ENCODE measurements around the gene OVOL2.

Gene OVOL2

DNA sequence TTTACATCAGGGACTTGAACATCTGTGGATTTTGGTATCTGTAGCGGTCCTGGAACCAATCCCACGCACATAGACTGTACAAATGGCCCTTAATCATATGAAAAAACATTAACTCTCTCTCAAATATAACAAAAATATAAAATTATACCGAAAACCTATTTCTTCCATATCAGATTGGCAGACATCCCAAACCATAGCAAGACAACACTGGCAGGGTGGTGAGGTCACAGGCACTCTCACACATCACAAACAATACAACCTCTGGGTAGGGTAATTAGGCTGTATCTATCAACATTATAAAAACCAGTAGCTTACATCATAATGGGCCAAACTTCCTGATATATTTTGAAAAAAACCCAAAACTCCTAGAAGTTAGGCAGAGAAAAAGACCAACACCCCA lies 40.9 kb downstream of the OVOL2 start:
- Mint-ChIP-seq H3K9me3 (peaks cover 1% of the 10 kb centered on the region), H3K27ac (no peak overlapping the region), H3K4me1 (peaks cover 10% of the 10 kb centered on the region), H3K36me3 (ENCODE audit: low read depth) (no peaks in the 10 kb centered on the region), H3K4me3 (no peak overlapping the region), H3K27me3 (ENCODE audit: low read depth) (peaks cover 11% of the 10 kb centered on the region)
- TF ChIP-seq, protein P1, sequence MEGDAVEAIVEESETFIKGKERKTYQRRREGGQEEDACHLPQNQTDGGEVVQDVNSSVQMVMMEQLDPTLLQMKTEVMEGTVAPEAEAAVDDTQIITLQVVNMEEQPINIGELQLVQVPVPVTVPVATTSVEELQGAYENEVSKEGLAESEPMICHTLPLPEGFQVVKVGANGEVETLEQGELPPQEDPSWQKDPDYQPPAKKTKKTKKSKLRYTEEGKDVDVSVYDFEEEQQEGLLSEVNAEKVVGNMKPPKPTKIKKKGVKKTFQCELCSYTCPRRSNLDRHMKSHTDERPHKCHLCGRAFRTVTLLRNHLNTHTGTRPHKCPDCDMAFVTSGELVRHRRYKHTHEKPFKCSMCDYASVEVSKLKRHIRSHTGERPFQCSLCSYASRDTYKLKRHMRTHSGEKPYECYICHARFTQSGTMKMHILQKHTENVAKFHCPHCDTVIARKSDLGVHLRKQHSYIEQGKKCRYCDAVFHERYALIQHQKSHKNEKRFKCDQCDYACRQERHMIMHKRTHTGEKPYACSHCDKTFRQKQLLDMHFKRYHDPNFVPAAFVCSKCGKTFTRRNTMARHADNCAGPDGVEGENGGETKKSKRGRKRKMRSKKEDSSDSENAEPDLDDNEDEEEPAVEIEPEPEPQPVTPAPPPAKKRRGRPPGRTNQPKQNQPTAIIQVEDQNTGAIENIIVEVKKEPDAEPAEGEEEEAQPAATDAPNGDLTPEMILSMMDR (IDR thresholded peaks at IDR 0.05; ENCODE audit: unreplicated experiment in 3 of 3), result no peak

DNA sequence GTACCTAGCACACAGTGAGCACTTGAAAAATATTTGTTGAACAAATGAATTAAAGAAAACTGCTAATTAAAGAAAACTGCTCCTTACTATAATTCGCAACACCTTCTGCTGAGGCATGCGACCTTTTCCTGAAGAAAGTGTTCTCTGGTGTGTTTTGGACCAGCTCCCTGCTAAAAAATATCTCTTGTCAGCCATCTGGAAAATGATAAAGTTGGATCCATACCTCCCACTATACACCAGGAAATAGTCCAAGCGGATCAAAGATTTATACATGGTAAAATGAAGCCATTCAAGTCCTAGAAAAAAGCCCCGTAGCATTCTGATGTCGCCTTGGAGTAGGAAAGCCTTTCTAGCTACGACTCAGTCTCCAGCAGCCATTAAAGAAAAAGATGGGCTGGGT lies 43.3 kb downstream of the OVOL2 start:
- Mint-ChIP-seq H3K36me3 (ENCODE audit: low read depth) (peaks cover 4% of the 10 kb centered on the region), H3K4me3 (no peak overlapping the region), H3K9me3 (peaks cover 8% of the 10 kb centered on the region), H3K27me3 (ENCODE audit: low read depth) (no peaks in the 10 kb centered on the region), H3K27ac (no peak overlapping the region), H3K4me1 (peaks cover 19% of the 10 kb centered on the region)
- TF ChIP-seq, protein P1 (IDR thresholded peaks at IDR 0.05; ENCODE audit: unreplicated experiment in 3 of 3), result no peak

DNA sequence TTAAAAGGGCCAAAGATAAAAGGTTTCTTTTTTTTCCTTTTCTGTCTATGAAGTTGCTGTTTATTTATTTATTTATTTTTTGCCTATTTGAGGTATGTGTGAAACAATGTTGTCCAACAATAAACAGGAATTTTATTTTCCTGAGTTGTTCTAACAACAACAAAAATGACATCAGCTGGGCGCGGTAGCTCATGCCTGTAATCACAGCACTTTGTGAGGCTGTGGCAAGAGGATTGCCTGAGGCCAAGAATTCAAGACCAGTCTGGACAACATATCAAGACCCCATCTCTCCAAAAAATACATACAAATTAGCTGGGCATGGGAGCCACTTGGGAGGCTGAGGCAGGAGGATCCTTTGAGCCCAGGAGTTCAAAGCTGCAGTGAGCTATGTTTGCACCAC lies 44.8 kb downstream of the OVOL2 start:
- H3K4me3 Mint-ChIP-seq, result no peak overlapping the region

DNA sequence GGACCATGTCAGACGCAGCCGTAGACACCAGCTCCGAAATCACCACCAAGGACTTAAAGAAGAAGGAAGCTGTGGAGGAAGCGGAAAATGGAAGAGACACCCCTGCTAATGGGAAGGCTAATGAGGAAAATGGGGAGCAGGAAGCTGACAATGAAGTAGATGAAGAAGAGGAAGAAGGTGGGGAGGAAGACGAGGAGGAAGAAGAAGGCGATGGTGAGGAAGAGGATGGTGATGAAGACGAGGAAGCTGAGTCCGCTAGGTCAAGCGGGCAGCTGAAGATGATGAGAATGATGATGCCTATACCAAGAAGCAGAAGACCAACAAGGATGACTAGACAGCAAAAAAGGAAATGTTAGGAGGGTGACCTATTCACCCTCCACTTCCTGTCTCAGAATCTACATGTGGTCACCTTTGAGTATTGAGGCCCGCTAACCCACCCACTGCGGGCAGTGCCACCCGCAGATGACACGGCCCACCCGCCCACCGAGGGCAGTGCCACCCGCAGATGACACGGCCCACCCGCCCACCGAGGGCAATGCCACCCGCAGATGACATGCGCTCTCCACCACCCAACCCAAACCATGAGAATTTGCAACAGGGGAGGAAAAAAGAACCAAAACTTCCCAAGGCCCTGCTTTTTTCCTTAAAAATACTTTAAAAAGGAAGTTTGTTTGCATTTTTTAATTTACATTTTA lies 45.6 kb downstream of the OVOL2 start:
- H3K36me3 Mint-ChIP-seq (ENCODE audit: low read depth), result peaks cover 4% of the 10 kb centered on the region
- TF ChIP-seq, protein P1 (IDR thresholded peaks at IDR 0.05; ENCODE audit: unreplicated experiment in 3 of 3), result no peak
- peak overlapping the region in 2 of 3 experiments; percentile 24 to 59 for H3K27ac Mint-ChIP-seq
- H3K27me3 Mint-ChIP-seq (ENCODE audit: low read depth), result peaks cover 12% of the 10 kb centered on the region
- H3K9me3 Mint-ChIP-seq, result peaks cover 8% of the 10 kb centered on the region
- H3K4me3 Mint-ChIP-seq, result no peak overlapping the region
- peaks cover 37% of the 10 kb centered on the region for H3K4me1 Mint-ChIP-seq

More for the DNA sequence above, 44.8 kb downstream of the OVOL2 start:
- Mint-ChIP-seq H3K27ac (no peak overlapping the region), H3K36me3 (ENCODE audit: low read depth) (peaks cover 4% of the 10 kb centered on the region), H3K27me3 (ENCODE audit: low read depth) (peaks cover 7% of the 10 kb centered on the region), H3K9me3 (peaks cover 8% of the 10 kb centered on the region), H3K4me1 (peaks cover 29% of the 10 kb centered on the region)
- TF ChIP-seq, protein P1 (IDR thresholded peaks at IDR 0.05; ENCODE audit: unreplicated experiment in 3 of 3), result no peak

DNA sequence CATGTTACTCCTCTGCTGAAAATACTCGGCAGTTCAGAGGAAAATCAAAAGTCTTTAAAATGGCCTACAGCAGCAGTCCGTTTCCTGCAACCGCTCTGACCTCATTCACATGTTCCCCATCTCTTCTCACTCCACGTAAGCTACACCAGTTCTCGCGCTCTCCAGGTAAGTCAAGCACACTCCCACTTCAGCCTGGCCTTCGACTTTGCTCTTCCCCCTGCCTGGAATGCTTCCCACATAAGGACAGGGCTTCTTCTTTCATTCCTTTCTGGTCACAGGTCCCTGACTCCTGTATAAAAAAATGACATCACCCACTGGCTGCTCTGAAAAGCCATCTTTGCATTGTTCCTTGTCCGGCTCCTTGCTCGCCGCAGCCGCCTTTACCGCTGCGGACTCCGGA lies 46.2 kb downstream of the OVOL2 start:
- H3K36me3 Mint-ChIP-seq (ENCODE audit: low read depth), result peaks cover 4% of the 10 kb centered on the region
- peaks cover 41% of the 10 kb centered on the region for H3K4me1 Mint-ChIP-seq
- no peak overlapping the region for H3K4me3 Mint-ChIP-seq
- TF ChIP-seq, protein P1 (IDR thresholded peaks at IDR 0.05; ENCODE audit: unreplicated experiment in 3 of 3), result no peak
- H3K27ac Mint-ChIP-seq, result peak overlapping the region; percentile 24 to 59 (median 28)
- H3K27me3 Mint-ChIP-seq (ENCODE audit: low read depth), result peaks cover 12% of the 10 kb centered on the region
- H3K9me3 Mint-ChIP-seq, result peaks cover 8% of the 10 kb centered on the region

DNA sequence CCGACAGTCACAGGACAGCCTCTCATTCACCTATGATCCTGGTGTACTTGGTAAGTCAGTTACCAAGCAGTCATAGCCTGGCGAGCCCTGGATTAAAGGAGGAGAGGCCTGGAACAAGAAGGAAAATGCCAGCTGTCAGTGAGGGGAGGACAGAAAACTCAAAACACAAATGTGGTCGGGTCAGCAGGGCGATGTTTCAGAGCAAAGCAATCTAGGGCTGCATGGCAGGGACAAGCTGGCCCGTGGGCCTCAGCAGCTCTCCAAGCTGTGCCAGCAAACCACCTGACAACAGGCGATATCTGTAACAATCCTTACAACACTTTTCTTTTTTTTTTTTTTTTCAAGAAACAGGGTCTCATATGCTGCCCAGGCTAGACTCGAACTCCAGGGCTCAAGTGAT lies 48.6 kb downstream of the OVOL2 start:
- H3K27me3 Mint-ChIP-seq (ENCODE audit: low read depth), result peaks cover 12% of the 10 kb centered on the region
- TF ChIP-seq, protein P1 (IDR thresholded peaks at IDR 0.05; ENCODE audit: unreplicated experiment in 3 of 3), result no peak
- H3K9me3 Mint-ChIP-seq, result peaks cover 8% of the 10 kb centered on the region
- H3K4me1 Mint-ChIP-seq, result peaks cover 56% of the 10 kb centered on the region
- H3K4me3 Mint-ChIP-seq, result no peak overlapping the region
- peaks cover 4% of the 10 kb centered on the region for H3K36me3 Mint-ChIP-seq (ENCODE audit: low read depth)
- H3K27ac Mint-ChIP-seq, result peak overlapping the region in 1 of 3 experiments; percentile 61
